Vagina (tissue), 2 donors: Measurements from ENCODE around the gene DBT. TPM values are rescaled to one million over a fixed set of nuclear protein-coding genes. Genes with fewer than 3 reads are reported as not detected.

Experiments used
- DNase-seq, 2 donors: peaks; one replicate each; pipeline ENCODE4 v3.0.0-alpha.2; 2017; ENCODE audit errors: extremely low spot score in 2 of 2
- H3K27ac ChIP-seq: fragments of 200-600 bp; sonication (generic); one replicate; pipeline ENCODE4 v1.5.1; 2019
- H3K27me3 ChIP-seq: fragments of 200-600 bp; sonication (generic); one replicate; pipeline ENCODE4 v1.5.1; 2019
- H3K36me3 ChIP-seq, 2 donors: fragments of 200-600 bp; sonication (generic); one replicate each; pipeline ENCODE4 v1.5.1; 2017 to 2019
- H3K4me1 ChIP-seq: fragments of 200-600 bp; sonication (generic); one replicate; pipeline ENCODE4 v1.5.1; 2019
- H3K4me3 ChIP-seq, 2 donors: fragments of 200-600 bp; sonication (generic); 1 replicate in 1 of 2; 2 replicates in 1 of 2; pipeline ENCODE4 v1.5.1; 2016 to 2019
- H3K9me3 ChIP-seq: fragments of 200-600 bp; sonication (generic); one replicate; pipeline ENCODE4 v1.5.1; 2019
- POLR2A ChIP-seq, 2 donors: fragments of 450-650 bp; IDR thresholded peaks; one replicate each; pipeline ENCODE4 v1.6.1; 2017; ENCODE audit warnings: antibody characterized with exemption in 2 of 2, mild to moderate bottlenecking in 2 of 2, moderate library complexity in 2 of 2
- POLR2AphosphoS5 ChIP-seq, 2 donors: sonication (generic); formaldehyde crosslinking; IDR thresholded peaks; one replicate each; pipeline ENCODE4 v1.9.0; 2017; ENCODE audit warnings: antibody characterized with exemption in 2 of 2, mild to moderate bottlenecking in 2 of 2, low read depth in 1 of 2; ENCODE audit not compliant: insufficient read depth in 1 of 2
- intact Hi-C: fragments of 100-400 bp; cut with DNase I; formaldehyde crosslinking; loops from one replicate; pipeline ENCODE4 v1.15.1; 2023
- total RNA-seq: library from RNA; depleted of rRNA; stranded (reverse); fragments of >200 nt; gene quantifications from one replicate; pipeline ENCODE4 v1.2.3, GENCODE V29; 2016
- TF ChIP-seq, protein P1 (sequence below), 3 experiments: fragments of 450-650 bp in 2 of 3; fragments of 200-600 bp in 1 of 3; sonication (generic) in 1 of 3; IDR thresholded peaks; one replicate each; pipeline ENCODE4 v1.5.1; 2017 to 2019; ENCODE audit warnings: antibody characterized with exemption in 3 of 3, mild to moderate bottlenecking in 2 of 3, moderate library complexity in 2 of 3

The DBT gene
- total RNA-seq, 1 donor from 2014 or later, result 7.4 TPM

DNA sequence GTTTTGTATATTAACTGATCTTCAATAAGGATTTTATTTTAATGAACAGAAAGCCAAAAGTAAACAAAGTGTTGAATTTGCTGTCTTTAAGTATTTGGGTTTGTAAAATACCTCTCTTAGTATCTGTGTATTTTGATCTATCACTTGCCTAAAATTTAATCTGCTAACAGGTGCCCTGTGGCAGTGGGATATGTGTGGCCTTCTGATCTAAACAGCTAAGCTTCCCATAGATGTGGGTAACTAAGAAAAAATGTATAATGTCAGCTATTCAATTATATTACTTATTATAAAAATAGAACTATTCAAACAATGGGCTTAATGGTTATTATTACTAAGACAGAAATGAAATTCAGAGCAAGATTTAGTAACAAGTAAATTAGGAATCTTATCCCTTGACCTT, 86.8 kb downstream of the DBT start:
- intact Hi-C loops, result no loop called here
- DNase-seq, result no peak
- TF ChIP-seq, protein P1, sequence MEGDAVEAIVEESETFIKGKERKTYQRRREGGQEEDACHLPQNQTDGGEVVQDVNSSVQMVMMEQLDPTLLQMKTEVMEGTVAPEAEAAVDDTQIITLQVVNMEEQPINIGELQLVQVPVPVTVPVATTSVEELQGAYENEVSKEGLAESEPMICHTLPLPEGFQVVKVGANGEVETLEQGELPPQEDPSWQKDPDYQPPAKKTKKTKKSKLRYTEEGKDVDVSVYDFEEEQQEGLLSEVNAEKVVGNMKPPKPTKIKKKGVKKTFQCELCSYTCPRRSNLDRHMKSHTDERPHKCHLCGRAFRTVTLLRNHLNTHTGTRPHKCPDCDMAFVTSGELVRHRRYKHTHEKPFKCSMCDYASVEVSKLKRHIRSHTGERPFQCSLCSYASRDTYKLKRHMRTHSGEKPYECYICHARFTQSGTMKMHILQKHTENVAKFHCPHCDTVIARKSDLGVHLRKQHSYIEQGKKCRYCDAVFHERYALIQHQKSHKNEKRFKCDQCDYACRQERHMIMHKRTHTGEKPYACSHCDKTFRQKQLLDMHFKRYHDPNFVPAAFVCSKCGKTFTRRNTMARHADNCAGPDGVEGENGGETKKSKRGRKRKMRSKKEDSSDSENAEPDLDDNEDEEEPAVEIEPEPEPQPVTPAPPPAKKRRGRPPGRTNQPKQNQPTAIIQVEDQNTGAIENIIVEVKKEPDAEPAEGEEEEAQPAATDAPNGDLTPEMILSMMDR (IDR thresholded peaks at IDR 0.05), result no peak
- no peak for TF ChIP-seq POLR2AphosphoS5 (IDR thresholded peaks at IDR 0.05; ENCODE audit: insufficient read depth in 1 of 2, low read depth in 1 of 2)
- TF ChIP-seq POLR2A (IDR thresholded peaks at IDR 0.05), result no peak
- Histone ChIP-seq H3K4me1 (no peaks in the 10 kb centered on the region), H3K4me3 (no peak overlapping the region), H3K36me3 (no peaks in the 10 kb centered on the region), H3K27me3 (no peaks in the 10 kb centered on the region), H3K9me3 (no peaks in the 10 kb centered on the region), H3K27ac (no peak overlapping the region)

DNA sequence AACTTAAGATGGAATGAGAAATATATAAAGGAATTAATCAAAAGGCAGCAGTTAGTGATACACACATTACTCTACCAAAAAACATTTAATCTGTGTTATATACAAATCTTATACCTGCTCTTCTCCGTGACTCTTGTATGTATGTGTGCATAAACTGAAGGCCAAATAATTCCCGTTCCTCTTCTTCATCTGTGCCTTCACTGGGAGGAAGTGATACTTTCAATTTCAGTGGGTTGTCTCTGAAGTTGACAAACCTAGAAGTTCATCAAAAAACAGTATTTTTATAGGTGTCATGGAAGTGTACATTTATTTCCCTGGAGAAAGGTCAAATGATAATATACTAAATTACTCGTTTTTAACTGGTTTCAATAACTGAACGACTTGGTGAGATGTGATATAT, 97.4 kb downstream of the DBT start:
- no peaks in the 10 kb centered on the region for H3K9me3 ChIP-seq
- no peaks in the 10 kb centered on the region for H3K27me3 ChIP-seq
- H3K4me1 ChIP-seq, result no peaks in the 10 kb centered on the region
- peaks cover 0 to 16% of the 10 kb centered on the region in 2 donors for H3K36me3 ChIP-seq
- H3K27ac ChIP-seq, result no peak overlapping the region
- TF ChIP-seq POLR2A (IDR thresholded peaks at IDR 0.05), result no peak
- H3K4me3 ChIP-seq, result no peak overlapping the region
- DNase-seq, result no peak
- intact Hi-C loops, result no loop called here

DNA sequence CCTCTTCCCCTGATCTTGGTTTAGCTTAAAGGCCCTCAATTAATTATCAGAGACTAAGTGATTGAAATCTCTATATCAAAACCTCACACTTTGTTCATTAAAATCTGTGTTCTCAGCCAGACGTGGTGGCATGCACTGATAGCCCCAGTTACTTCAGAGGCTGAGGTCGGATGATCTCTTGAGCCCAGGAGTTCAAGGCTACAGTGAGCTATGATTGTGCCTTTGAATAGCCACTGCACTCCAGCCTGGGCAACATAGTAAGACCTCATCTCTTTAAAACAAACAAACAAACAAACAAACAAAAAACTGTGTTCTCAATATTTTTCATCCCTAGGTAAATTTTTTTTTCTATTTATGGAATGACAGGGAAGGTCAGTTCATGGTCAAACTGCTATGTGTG, 98.0 kb downstream of the DBT start:
- no peak for TF ChIP-seq POLR2AphosphoS5 (IDR thresholded peaks at IDR 0.05; ENCODE audit: insufficient read depth in 1 of 2, low read depth in 1 of 2)
- no peak for TF ChIP-seq POLR2A (IDR thresholded peaks at IDR 0.05)
- TF ChIP-seq, protein P1 (IDR thresholded peaks at IDR 0.05), result no peak
- intact Hi-C loops, result no loop called here
- Histone ChIP-seq H3K36me3 (peaks cover 0 to 20% of the 10 kb centered on the region in 2 donors), H3K9me3 (no peaks in the 10 kb centered on the region), H3K4me3 (no peak overlapping the region), H3K27me3 (no peaks in the 10 kb centered on the region), H3K27ac (no peak overlapping the region), H3K4me1 (no peaks in the 10 kb centered on the region)
- DNase-seq, result no peak

DNA sequence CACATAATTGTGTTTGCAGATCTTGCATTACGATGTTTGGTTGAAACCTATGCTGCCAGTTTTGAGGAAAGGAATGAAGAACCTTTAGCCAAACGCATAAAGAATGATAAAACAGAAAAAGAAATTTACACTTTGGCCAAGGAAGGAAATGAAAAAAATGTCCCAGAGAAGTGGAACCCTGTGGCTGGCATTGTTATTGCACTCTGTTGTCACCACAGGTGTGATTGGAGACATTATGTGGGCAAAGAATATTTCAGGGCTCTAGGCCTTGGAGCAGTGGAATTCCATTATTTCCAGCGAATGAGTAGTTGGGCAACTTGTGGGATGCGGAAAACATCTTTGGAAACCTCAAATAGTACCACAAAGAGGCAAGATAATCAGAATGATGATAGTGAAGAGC, 101.8 kb downstream of the DBT start:
- Histone ChIP-seq H3K27ac (no peak overlapping the region), H3K36me3 (peaks cover 0 to 57% of the 10 kb centered on the region in 2 donors), H3K9me3 (no peaks in the 10 kb centered on the region), H3K4me3 (no peak overlapping the region), H3K27me3 (no peaks in the 10 kb centered on the region), H3K4me1 (no peaks in the 10 kb centered on the region)
- intact Hi-C loops, result no loop called here
- no peak for DNase-seq
- no peak for TF ChIP-seq POLR2A (IDR thresholded peaks at IDR 0.05)

DNA sequence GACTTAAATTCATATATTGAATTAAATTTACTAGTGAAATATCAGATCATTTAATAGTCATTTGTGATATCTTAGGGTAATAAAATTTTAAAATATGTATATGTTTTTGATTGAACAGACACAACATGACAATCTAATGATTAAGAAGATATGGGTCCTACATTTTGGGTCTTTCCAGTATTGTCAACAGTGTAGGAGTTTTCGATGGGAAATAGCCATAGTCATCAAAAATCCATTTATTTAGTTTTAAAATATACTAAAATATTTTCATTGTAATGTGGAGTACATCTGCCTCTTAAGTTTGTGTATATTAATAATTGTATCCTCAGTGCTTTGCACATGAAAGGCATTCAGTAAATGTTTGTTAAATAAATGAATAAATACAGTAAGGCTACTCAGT, 102.7 kb downstream of the DBT start:
- H3K4me1 ChIP-seq, result no peaks in the 10 kb centered on the region

DNA sequence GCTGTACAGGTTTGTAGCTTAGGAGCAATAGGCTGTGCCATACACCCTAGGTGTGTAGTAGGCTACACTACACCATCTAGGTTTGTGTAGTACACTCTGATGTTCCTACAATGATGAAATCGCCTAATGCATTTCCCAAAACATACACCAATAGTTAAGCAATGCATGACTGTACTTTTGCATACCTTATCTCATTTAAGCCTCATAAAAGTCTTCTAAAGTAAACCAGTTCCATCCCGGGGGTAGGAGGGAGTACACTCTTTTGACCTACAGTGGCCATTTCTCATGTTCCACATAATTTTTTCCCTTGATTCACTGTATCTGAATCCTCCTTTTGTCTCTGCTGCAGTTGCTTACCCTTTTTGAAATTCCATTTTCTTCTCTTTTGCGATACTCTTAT, 104.5 kb downstream of the DBT start:
- no peak for DNase-seq
- Histone ChIP-seq H3K27me3 (no peaks in the 10 kb centered on the region), H3K27ac (no peak overlapping the region), H3K36me3 (peaks cover 0 to 77% of the 10 kb centered on the region in 2 donors), H3K9me3 (no peaks in the 10 kb centered on the region), H3K4me3 (no peak overlapping the region), H3K4me1 (no peaks in the 10 kb centered on the region)
- TF ChIP-seq, protein P1 (IDR thresholded peaks at IDR 0.05), result no peak
- no peak for TF ChIP-seq POLR2A (IDR thresholded peaks at IDR 0.05)
- TF ChIP-seq POLR2AphosphoS5 (IDR thresholded peaks at IDR 0.05; ENCODE audit: insufficient read depth in 1 of 2, low read depth in 1 of 2), result no peak
- intact Hi-C loops, result no loop called here

More for the DNA sequence above, 102.7 kb downstream of the DBT start:
- Histone ChIP-seq H3K27ac (no peak overlapping the region), H3K27me3 (no peaks in the 10 kb centered on the region), H3K4me3 (no peak overlapping the region), H3K9me3 (no peaks in the 10 kb centered on the region), H3K36me3 (peaks cover 0 to 65% of the 10 kb centered on the region in 2 donors)
- intact Hi-C loops, result no loop called here
- no peak for DNase-seq
- TF ChIP-seq POLR2A (IDR thresholded peaks at IDR 0.05) (no peak), POLR2AphosphoS5 (IDR thresholded peaks at IDR 0.05; ENCODE audit: insufficient read depth in 1 of 2, low read depth in 1 of 2) (no peak)
- TF ChIP-seq, protein P1 (IDR thresholded peaks at IDR 0.05), result no peak
